Liver (tissue), 9 donors: ENCODE results near the gene PHLPP2. TPM values are rescaled to one million over a fixed set of nuclear protein-coding genes. Genes with fewer than 3 reads are reported as not detected.

Experiments used
- DNase-seq: peaks from one replicate; pipeline ENCODE4 v3.0.0-alpha.2; 2017; ENCODE audit warnings: low spot score
- H3K27ac ChIP-seq, 2 donors: one replicate each; pipeline ENCODE4 v1.7.0; 2013; ENCODE audit warnings: inconsistent platforms in 2 of 2, low read length in 2 of 2, control low read depth in 1 of 2, low read depth in 1 of 2, mild to moderate bottlenecking in 1 of 2
- H3K27me3 ChIP-seq, 4 donors: one replicate each; pipeline versions ENCODE4 v1.6.1 to v1.7.0; 2013; ENCODE audit warnings: low read length in 3 of 4, inconsistent platforms in 1 of 4, mild to moderate bottlenecking in 1 of 4, moderate library complexity in 1 of 4; ENCODE audit not compliant: control insufficient read depth in 4 of 4, insufficient read depth in 4 of 4
- H3K36me3 ChIP-seq, 4 donors: one replicate each; pipeline versions ENCODE4 v1.6.1 to v1.7.0; 2013; ENCODE audit warnings: low read length in 3 of 4, mild to moderate bottlenecking in 3 of 4, low read depth in 1 of 4, moderate library complexity in 1 of 4; ENCODE audit not compliant: control insufficient read depth in 4 of 4, insufficient read depth in 3 of 4
- H3K4me1 ChIP-seq, 4 donors: one replicate each; pipeline versions ENCODE4 v1.6.1 to v1.7.0; 2013; ENCODE audit warnings: low read length in 3 of 4, mild to moderate bottlenecking in 3 of 4, moderate library complexity in 1 of 4; ENCODE audit not compliant: control insufficient read depth in 4 of 4, insufficient read depth in 4 of 4
- H3K4me3 ChIP-seq, 3 donors: one replicate each; pipeline versions ENCODE4 v1.6.1 to v1.7.0; 2013; ENCODE audit warnings: low read length in 3 of 3, control low read depth in 1 of 3, low read depth in 1 of 3, mild to moderate bottlenecking in 1 of 3
- H3K9ac ChIP-seq, 2 donors: one replicate each; pipeline ENCODE4 v1.7.0; 2013; ENCODE audit warnings: low read length in 2 of 2, mild to moderate bottlenecking in 2 of 2, moderate library complexity in 2 of 2, control low read depth in 1 of 2, low read depth in 1 of 2
- H3K9me3 ChIP-seq, 4 donors: one replicate each; pipeline versions ENCODE4 v1.6.1 to v1.7.0; 2013; ENCODE audit warnings: low read length in 3 of 4; ENCODE audit not compliant: control insufficient read depth in 4 of 4
- ATF3 ChIP-seq: IDR thresholded peaks from 2 replicates; pipeline ENCODE4 v1.6.1; 2016; ENCODE audit warnings: antibody characterized with exemption
- CTCF ChIP-seq: fragments of 150-350 bp; IDR thresholded peaks from 2 replicates; pipeline ENCODE4 v1.5.1; 2017; ENCODE audit warnings: improper control_type of control experiment, low read depth, low read length; ENCODE audit not compliant: missing input control
- EGR1 ChIP-seq, 2 donors: IDR thresholded peaks; 2 replicates each; pipeline ENCODE4 v1.6.1; 2016 to 2018; ENCODE audit warnings: antibody characterized with exemption in 2 of 2, low read depth in 2 of 2
- FOXA1 ChIP-seq: IDR thresholded peaks from 2 replicates; pipeline ENCODE4 v1.6.1; 2016; ENCODE audit warnings: antibody characterized with exemption
- FOXA2 ChIP-seq: IDR thresholded peaks from 2 replicates; pipeline ENCODE4 v1.6.1; 2016; ENCODE audit warnings: antibody characterized with exemption
- GABPA ChIP-seq, 2 donors: IDR thresholded peaks in 1 of 2; conservative IDR thresholded peaks in 1 of 2; 2 replicates each; pipeline ENCODE4 v1.6.1; 2016; ENCODE audit warnings: antibody characterized with exemption in 2 of 2, mild to moderate bottlenecking in 1 of 2, moderate library complexity in 1 of 2
- HNF4A ChIP-seq, 2 donors: conservative IDR thresholded peaks; 2 replicates each; pipeline ENCODE4 v1.6.1; 2016; ENCODE audit warnings: antibody characterized with exemption in 2 of 2, mild to moderate bottlenecking in 2 of 2
- HNF4G ChIP-seq: IDR thresholded peaks from 2 replicates; pipeline ENCODE4 v1.6.1; 2016; ENCODE audit warnings: antibody characterized with exemption
- JUND ChIP-seq, 2 donors: IDR thresholded peaks; 2 replicates each; pipeline ENCODE4 v1.6.1; 2016; ENCODE audit warnings: antibody characterized with exemption in 2 of 2
- MAX ChIP-seq: IDR thresholded peaks from 2 replicates; pipeline ENCODE4 v1.6.1; 2016; ENCODE audit warnings: antibody characterized with exemption
- NR2F2 ChIP-seq: IDR thresholded peaks from 2 replicates; pipeline ENCODE4 v1.6.1; 2016; ENCODE audit warnings: antibody characterized with exemption
- RAD21 ChIP-seq, 2 donors: IDR thresholded peaks; 2 replicates each; pipeline ENCODE4 v1.6.1; 2016; ENCODE audit warnings: antibody characterized with exemption in 2 of 2, mild to moderate bottlenecking in 2 of 2
- REST ChIP-seq: IDR thresholded peaks from 2 replicates; pipeline ENCODE4 v1.6.1; 2016; ENCODE audit warnings: antibody characterized with exemption, mild to moderate bottlenecking
- RXRA ChIP-seq, 2 donors: IDR thresholded peaks; 2 replicates each; pipeline ENCODE4 v1.6.1; 2017 to 2018; ENCODE audit warnings: antibody characterized with exemption in 2 of 2, mild to moderate bottlenecking in 1 of 2
- SP1 ChIP-seq: IDR thresholded peaks from 2 replicates; pipeline ENCODE4 v1.6.1; 2018; ENCODE audit warnings: antibody characterized with exemption, mild to moderate bottlenecking
- TAF1 ChIP-seq: conservative IDR thresholded peaks from 2 replicates; pipeline ENCODE4 v1.6.1; 2016; ENCODE audit warnings: antibody characterized with exemption, mild to moderate bottlenecking
- YY1 ChIP-seq: IDR thresholded peaks from 2 replicates; pipeline ENCODE4 v1.6.1; 2016; ENCODE audit warnings: antibody characterized with exemption, mild to moderate bottlenecking
- WGBS: extraction: QIAGEN DNeasy Blood & Tissue Kit; methylation state at CpG from one replicate; pipeline ENCODE4 v1.1.7; 2013; 5-methylcytosine and 5-hydroxymethylcytosine counted together
- polyA plus RNA-seq, 2 donors: library from polyadenylated mRNA; stranded (reverse) in 1 of 2; unstranded in 1 of 2; fragments of 200-250 nt in 1 of 2; fragments of >200 nt in 1 of 2; fragmentation: Nextera tagmentation in 1 of 2; extraction: Ambion mirVana in 1 of 2; gene quantifications; one replicate each; pipeline versions ENCODE4 v1.2.1 to v1.2.3, GENCODE V29; 2013 to 2015
- total RNA-seq, 2 donors: library from RNA; depleted of rRNA; stranded (reverse); fragments of >200 nt; gene quantifications; one replicate each; pipeline ENCODE4 v1.2.3, GENCODE V29; 2014
- TF ChIP-seq, protein P1 (sequence below): IDR thresholded peaks from 2 replicates; pipeline ENCODE4 v1.6.1; 2016; ENCODE audit warnings: antibody characterized with exemption
- donor health status: healthy.
- donor health status: healthy.
- donor health status: healthy.
- donor health status: healthy.
- donor health status: healthy.

PHLPP2 gene
- total and polyA plus RNA-seq, 4 donors: 1.2 to 7.8 (median 3.9) TPM

- Histone ChIP-seq H3K4me3 (no peak overlapping the region), H3K9ac (no peak overlapping the region), H3K27me3 (no peaks in the 10 kb centered on the region), H3K27ac (no peak overlapping the region), H3K9me3 (no peaks in the 10 kb centered on the region), H3K4me1 (no peaks in the 10 kb centered on the region), H3K36me3 (peaks cover 0 to 4% (median 0%) of the 10 kb centered on the region in 4 donors)
- TF ChIP-seq RAD21 (IDR thresholded peaks at IDR 0.05) (no peak), TAF1 (no peak), HNF4G (no peak), NR2F2 (no peak), HNF4A (conservative IDR thresholded peaks at IDR 0.05) (no peak), EGR1 (IDR thresholded peaks at IDR 0.05; ENCODE audit: low read depth in 2 of 2) (no peak), MAX (no peak), FOXA1 (no peak), SP1 (no peak), FOXA2 (no peak), YY1 (no peak), ATF3 (no peak), GABPA (IDR thresholded peaks at IDR 0.05 in 1 of 2, conservative IDR thresholded peaks at IDR 0.05 in 1 of 2) (no peak), REST (no peak), JUND (IDR thresholded peaks at IDR 0.05) (no peak), CTCF (no peak), RXRA (IDR thresholded peaks at IDR 0.05) (no peak)
- TF ChIP-seq, protein P1, sequence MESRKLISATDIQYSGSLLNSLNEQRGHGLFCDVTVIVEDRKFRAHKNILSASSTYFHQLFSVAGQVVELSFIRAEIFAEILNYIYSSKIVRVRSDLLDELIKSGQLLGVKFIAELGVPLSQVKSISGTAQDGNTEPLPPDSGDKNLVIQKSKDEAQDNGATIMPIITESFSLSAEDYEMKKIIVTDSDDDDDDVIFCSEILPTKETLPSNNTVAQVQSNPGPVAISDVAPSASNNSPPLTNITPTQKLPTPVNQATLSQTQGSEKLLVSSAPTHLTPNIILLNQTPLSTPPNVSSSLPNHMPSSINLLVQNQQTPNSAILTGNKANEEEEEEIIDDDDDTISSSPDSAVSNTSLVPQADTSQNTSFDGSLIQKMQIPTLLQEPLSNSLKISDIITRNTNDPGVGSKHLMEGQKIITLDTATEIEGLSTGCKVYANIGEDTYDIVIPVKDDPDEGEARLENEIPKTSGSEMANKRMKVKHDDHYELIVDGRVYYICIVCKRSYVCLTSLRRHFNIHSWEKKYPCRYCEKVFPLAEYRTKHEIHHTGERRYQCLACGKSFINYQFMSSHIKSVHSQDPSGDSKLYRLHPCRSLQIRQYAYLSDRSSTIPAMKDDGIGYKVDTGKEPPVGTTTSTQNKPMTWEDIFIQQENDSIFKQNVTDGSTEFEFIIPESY: no peak
- WGBS: 88% methylated on average over 1 of the region's 1 CpG
- DNase-seq: no peak
Observed at GRCh38 chr16:71712501-71712900, 12.0 kb downstream of the PHLPP2 start.
